IMR-90 (cell line): ENCODE data around the gene TAS2R14. TPM values are rescaled to one million over a fixed set of nuclear protein-coding genes. Genes with fewer than 3 reads are reported as not detected.

ENCODE experiments used
- ATAC-seq: fragments of 200-7000 bp; cut with Tn5 transposase; 2 replicates; pipeline ENCODE4 v1.9.1; 2020; ENCODE audit warnings: low read depth, mild to moderate bottlenecking, moderate library complexity
- BruUV-seq: library from RNA; stranded (reverse); fragments of 400-500 nt; replicated peaks from 2 replicates; lab custom pipeline; 2021; lab: Mats Ljungman, UMichigan
- CTCF ChIA-PET: fragments of 300-600 bp; formaldehyde crosslinking; extraction: SDS; loops from one replicate; lab custom pipeline; 2021; ENCODE audit warnings: antibody characterized with exemption; lab: Yijun Ruan, JAX
- POLR2A ChIA-PET: fragments of 300-600 bp; sonication (Branson Sonifier 250); formaldehyde crosslinking; loops from one replicate; lab custom pipeline; 2022; ENCODE audit warnings: antibody characterized with exemption; ENCODE audit not compliant: unreplicated experiment; lab: Charles Lee
- DNase-seq: peaks from one replicate; pipeline ENCODE4 v3.0.0; 2013
- H2AFZ ChIP-seq: replicated peaks from 2 replicates; pipeline ENCODE3; 2013; ENCODE audit warnings: low read length, mild to moderate bottlenecking; ENCODE audit not compliant: poor library complexity
- H2AK5ac ChIP-seq: 2 replicates; pipeline ENCODE4 v1.6.1; 2013; ENCODE audit warnings: low read depth, low read length, inconsistent platforms
- H2AK9ac ChIP-seq: replicated peaks from 2 replicates; pipeline ENCODE3; 2013; ENCODE audit warnings: mild to moderate bottlenecking, low read depth, low read length, moderate library complexity; ENCODE audit not compliant: poor library complexity
- H2BK120ac ChIP-seq: 2 replicates; pipeline ENCODE4 v1.6.1; 2013; ENCODE audit warnings: low read depth, low read length, inconsistent platforms
- H2BK15ac ChIP-seq: 3 replicates; pipeline ENCODE4 v1.6.1; 2013; ENCODE audit warnings: low read depth, low read length, inconsistent platforms
- H2BK20ac ChIP-seq: 2 replicates; pipeline ENCODE4 v1.6.1; 2013; ENCODE audit warnings: low read depth, mild to moderate bottlenecking, inconsistent platforms, low read length, moderate library complexity
- H2BK5ac ChIP-seq: 2 replicates; pipeline ENCODE4 v1.6.1; 2013; ENCODE audit warnings: mild to moderate bottlenecking, low read depth, low read length, inconsistent platforms; ENCODE audit not compliant: poor library complexity, severe bottlenecking
- H3K14ac ChIP-seq: replicated peaks from 2 replicates; pipeline ENCODE4 v1.6.1; 2013; ENCODE audit warnings: low read depth, low read length, inconsistent platforms
- H3K18ac ChIP-seq: 2 replicates; pipeline ENCODE4 v1.6.1; 2013; ENCODE audit warnings: low read depth, low read length, control low read depth
- H3K23ac ChIP-seq: 2 replicates; pipeline ENCODE4 v1.6.1; 2013; ENCODE audit warnings: low read depth, low read length, inconsistent platforms
- H3K27ac ChIP-seq: 2 replicates; pipeline ENCODE4 v1.5.1; 2013; ENCODE audit warnings: mild to moderate bottlenecking, control low read depth, low read length; ENCODE audit not compliant: insufficient read depth
- H3K27me3 ChIP-seq: 2 replicates; pipeline ENCODE4 v1.6.1; 2013; ENCODE audit warnings: low read length; ENCODE audit not compliant: control insufficient read depth, insufficient read depth
- H3K36me3 ChIP-seq: 2 replicates; pipeline ENCODE4 v1.6.1; 2013; ENCODE audit warnings: low read length, mixed read lengths; ENCODE audit not compliant: control insufficient read depth, insufficient read depth
- H3K4ac ChIP-seq: 2 replicates; pipeline ENCODE4 v1.6.1; 2013; ENCODE audit warnings: low read depth, low read length, inconsistent platforms
- H3K4me1 ChIP-seq: 2 replicates; pipeline ENCODE4 v1.6.1; 2013; ENCODE audit warnings: low read length, mixed read lengths; ENCODE audit not compliant: control insufficient read depth, insufficient read depth
- H3K4me2 ChIP-seq: 2 replicates; pipeline ENCODE4 v1.6.1; 2013; ENCODE audit warnings: low read depth, mild to moderate bottlenecking, control low read depth, low read length, moderate library complexity
- H3K4me3 ChIP-seq: 2 replicates; pipeline ENCODE4 v1.5.1; 2013; ENCODE audit warnings: low read depth, mild to moderate bottlenecking, control low read depth, low read length, moderate library complexity; ENCODE audit not compliant: insufficient read depth
- H3K56ac ChIP-seq: 2 replicates; pipeline ENCODE4 v1.6.1; 2013; ENCODE audit warnings: low read length, inconsistent platforms; ENCODE audit not compliant: insufficient read depth; ENCODE audit errors: extremely low read depth
- H3K79me1 ChIP-seq, 2 experiments: 2 replicates each; pipeline ENCODE4 v1.6.1; 2013; ENCODE audit warnings: low read length in 2 of 2, inconsistent platforms in 1 of 2, low read depth in 1 of 2
- H3K9ac ChIP-seq: 2 replicates; pipeline ENCODE4 v1.6.1; 2013; ENCODE audit warnings: low read depth, low read length, control low read depth
- H3K9me1 ChIP-seq: 2 replicates; pipeline ENCODE4 v1.6.1; 2013; ENCODE audit warnings: low read length, inconsistent platforms; ENCODE audit not compliant: insufficient read depth
- H3K9me3 ChIP-seq: 2 replicates; pipeline ENCODE4 v1.6.1; 2013; ENCODE audit warnings: low read length; ENCODE audit not compliant: control insufficient read depth, insufficient read depth
- H4K20me1 ChIP-seq: 2 replicates; pipeline ENCODE4 v1.6.1; 2013; ENCODE audit warnings: low read length, inconsistent platforms; ENCODE audit not compliant: insufficient read depth
- H4K5ac ChIP-seq: 2 replicates; pipeline ENCODE4 v1.6.1; 2013; ENCODE audit warnings: mild to moderate bottlenecking, low read depth, low read length, control low read depth
- H4K8ac ChIP-seq, 2 experiments: 2 replicates each; pipeline ENCODE4 v1.6.1; 2013; ENCODE audit warnings: low read depth in 2 of 2, low read length in 2 of 2, control low read depth in 1 of 2, inconsistent platforms in 1 of 2
- H4K91ac ChIP-seq: 2 replicates; pipeline ENCODE4 v1.6.1; 2013; ENCODE audit warnings: low read depth, low read length, inconsistent platforms; ENCODE audit not compliant: insufficient read depth
- BHLHE40 ChIP-seq: fragments of 150-350 bp; IDR thresholded peaks from 2 replicates; pipeline ENCODE4 v1.6.1; 2016; ENCODE audit warnings: mild to moderate bottlenecking, low read depth, low read length
- CEBPB ChIP-seq: IDR thresholded peaks from 2 replicates; pipeline ENCODE4 v1.6.1; 2012; ENCODE audit warnings: low read depth, low read length, improper control_type of control experiment
- CHD1 ChIP-seq: IDR thresholded peaks from 2 replicates; pipeline ENCODE4 v1.6.1; 2012; ENCODE audit warnings: low read depth, low read length, improper control_type of control experiment
- ELK1 ChIP-seq: fragments of 150-350 bp; IDR thresholded peaks from 2 replicates; pipeline ENCODE4 v1.6.1; 2016; ENCODE audit warnings: low read depth, mild to moderate bottlenecking, low read length, moderate library complexity, borderline replicate concordance
- FOS ChIP-seq: fragments of 150-350 bp; IDR thresholded peaks from 2 replicates; pipeline ENCODE4 v1.6.1; 2016; ENCODE audit warnings: low read depth, low read length
- MXI1 ChIP-seq: IDR thresholded peaks from 2 replicates; pipeline ENCODE4 v1.6.1; 2012; ENCODE audit warnings: low read depth, mild to moderate bottlenecking, low read length, moderate library complexity, borderline replicate concordance
- RAD21 ChIP-seq: IDR thresholded peaks from 2 replicates; pipeline ENCODE4 v1.6.1; 2012; ENCODE audit warnings: low read length, improper control_type of control experiment
- RCOR1 ChIP-seq: IDR thresholded peaks from 2 replicates; pipeline ENCODE4 v1.6.1; 2012; ENCODE audit warnings: mild to moderate bottlenecking, low read length, improper control_type of control experiment; ENCODE audit not compliant: insufficient replicate concordance
- RFX5 ChIP-seq: IDR thresholded peaks from 2 replicates; pipeline ENCODE4 v1.8.0; 2012; ENCODE audit warnings: low read depth, mild to moderate bottlenecking, low read length, moderate library complexity
- USF2 ChIP-seq: fragments of 150-350 bp; IDR thresholded peaks from 2 replicates; pipeline ENCODE4 v1.6.1; 2017; ENCODE audit warnings: mild to moderate bottlenecking, antibody characterized with exemption, low read length, low read depth
- WGBS, 2 experiments: methylation state at CpG; one replicate each; pipeline versions ENCODE4 v1.1.5 to v1.1.7; 2013; ENCODE audit warnings: missing lambda C conversion rate in 2 of 2; ENCODE audit not compliant: insufficient read length in 1 of 2; ENCODE audit errors: extremely low coverage in 2 of 2; 5-methylcytosine and 5-hydroxymethylcytosine counted together
- dilution Hi-C: fragments of 300-500 bp; cut with HindIII; formaldehyde crosslinking; loops from one replicate; pipeline ENCODE4 v1.14.3; 2018; ENCODE audit warnings: low sequenced_read_pairs; ENCODE audit not compliant: unreplicated experiment
- in situ Hi-C: fragments of 300-500 bp; cut with MboI; formaldehyde crosslinking; loops from 3 replicates; pipeline ENCODE4 v1.14.3; 2019; ENCODE audit warnings: low sequenced_read_pairs, inconsistent platforms, mixed read lengths
- intact Hi-C: fragments of 100-400 bp; cut with micrococcal nuclease; formaldehyde crosslinking; loops from 2 replicates; pipeline ENCODE4 v1.10.0; 2022
- polyA plus RNA-seq, 3 experiments: library from polyadenylated mRNA; depleted of rRNA; stranded (reverse); fragments of >200 nt; gene quantifications; 2 replicates each; pipeline ENCODE4 v1.2.3, GENCODE V29; 2012; ENCODE audit warnings: low replicate concordance in 1 of 3
- total RNA-seq: library from RNA; depleted of rRNA; stranded (reverse); fragments of >200 nt; gene quantifications from 2 replicates; pipeline ENCODE4 v1.2.3, GENCODE V29; 2012

TAS2R14 gene
- total and polyA plus RNA-seq, 2 of the 4 experiments (the other 2 are of a cell fraction), result 1.6 to 2.0 TPM

GRCh38 chr12:10982244-10982643, 43.2 kb upstream of the TAS2R14 start:
- dilution Hi-C loops (no loop called here), intact Hi-C loops (no loop called here), in situ Hi-C loops (no loop called here)
- H3K36me3 ChIP-seq, result no peaks in the 10 kb centered on the region
- H4K91ac ChIP-seq, result no peak overlapping the region
- H2AK9ac ChIP-seq, result no peak overlapping the region
- no peak overlapping the region for H2BK120ac ChIP-seq
- H3K4me3 ChIP-seq, result no peak overlapping the region
- H3K4me2 ChIP-seq, result no peak overlapping the region
- no peak overlapping the region for H3K9ac ChIP-seq
- CTCF ChIA-PET, result interaction anchor here (0.7 kb wide), 1 partner anchor 26 kb away, joined by 5 read pairs; no protein-coding TSS in a partner anchor
- peaks cover 0 to 7% of the 10 kb centered on the region in 2 experiments; a peak in 1 of 4 replicates for H3K79me1 ChIP-seq
- H4K20me1 ChIP-seq, result no peaks in the 10 kb centered on the region; the same call in 1 of the 2 replicates
- no peak overlapping the region for H2AK5ac ChIP-seq
- no peak overlapping the region for H3K27ac ChIP-seq
- H3K4me1 ChIP-seq, result no peaks in the 10 kb centered on the region
- TF ChIP-seq BHLHE40 (no peak), MXI1 (no peak), CHD1 (no peak), RCOR1 (no peak), USF2 (no peak), ELK1 (no peak), CEBPB (no peak), FOS (no peak), RAD21 (no peak), RFX5 (no peak)
- no peak overlapping the region for H3K56ac ChIP-seq
- no peak overlapping the region for H3K23ac ChIP-seq
- no peaks in the 10 kb centered on the region for H3K27me3 ChIP-seq
- no peaks in the 10 kb centered on the region for H3K9me3 ChIP-seq
- POLR2A ChIA-PET, result no interaction called here
- H2BK5ac ChIP-seq, result no peak overlapping the region
- H2BK20ac ChIP-seq, result no peak overlapping the region
- no peak overlapping the region for H4K5ac ChIP-seq
- no peak overlapping the region for H3K4ac ChIP-seq
- ATAC-seq (no peak), DNase-seq (no peak)
- BruUV-seq, result no TSS peak
- no peak overlapping the region for H4K8ac ChIP-seq
- H3K14ac ChIP-seq, result no peak overlapping the region
- H2AFZ ChIP-seq, result no peak overlapping the region
- H3K9me1 ChIP-seq, result 0 out of 2 replicates have a peak, but pooled peaks cover 5% of the 10 kb centered on the region
- no CpG with 5 or more reads among the region's 5 CpGs for WGBS, 2 experiments
- H2BK15ac ChIP-seq, result no peak overlapping the region
- no peak overlapping the region for H3K18ac ChIP-seq
